SK-N-SH (cell line): Measurements from ENCODE around the gene C8G. TPM values are rescaled to one million over a fixed set of nuclear protein-coding genes. Genes with fewer than 3 reads are reported as not detected.

Experiments
- CTCF ChIA-PET: fragments of 300-600, 350-600 bp; formaldehyde crosslinking; extraction: SDS; loops from one replicate; lab custom pipeline; 2021; lab: Yijun Ruan, JAX
- POLR2A ChIA-PET: fragments of 350-600 bp; sonication (Branson Sonifier 250); formaldehyde crosslinking; extraction: SDS; loops from one replicate; lab custom pipeline; 2020; ENCODE audit warnings: antibody characterized with exemption, inconsistent platforms; lab: Yijun Ruan, JAX
- DNase-seq: peaks from one replicate; pipeline ENCODE4 v3.0.0; 2012
- H2AFZ ChIP-seq: fragments of 200-600 bp; sonication (generic); 2 replicates; pipeline ENCODE4 v1.8.1; 2016; ENCODE audit warnings: antibody characterized with exemption, mild to moderate bottlenecking, low read depth
- H3F3A ChIP-seq: fragments of 200-600 bp; sonication (generic); replicated peaks from 2 replicates; pipeline ENCODE3; 2016; ENCODE audit warnings: antibody characterized with exemption, mild to moderate bottlenecking; ENCODE audit not compliant: insufficient read depth
- H3K27ac ChIP-seq, 2 experiments: fragments of 200-500 bp in 1 of 2; fragments of 200-600 bp in 1 of 2; sonication (Bioruptor generic) in 1 of 2; sonication (generic), shearing (Covaris generic) in 1 of 2; 2 replicates each; pipeline versions ENCODE4 v1.5.1 to v1.6.1; 2014 to 2016; ENCODE audit warnings: low read depth in 2 of 2, inconsistent platforms in 1 of 2, low read length in 1 of 2, mild to moderate bottlenecking in 1 of 2, mixed read lengths in 1 of 2
- H3K27me3 ChIP-seq: fragments of 200-600 bp; sonication (generic), shearing (Covaris generic); 2 replicates; pipeline ENCODE4 v1.6.1; 2016; ENCODE audit warnings: mixed run types; ENCODE audit not compliant: insufficient read depth
- H3K36me3 ChIP-seq, 2 experiments: fragments of 200-500 bp in 1 of 2; fragments of 200-600 bp in 1 of 2; sonication (Bioruptor generic) in 1 of 2; sonication (generic) in 1 of 2; replicated peaks in 1 of 2; 2 replicates each; pipeline versions ENCODE3 to v1.5.1; 2014 to 2016; ENCODE audit warnings: low read length in 1 of 2, mild to moderate bottlenecking in 1 of 2; ENCODE audit not compliant: insufficient read depth in 2 of 2, control insufficient read depth in 1 of 2
- H3K4me1 ChIP-seq, 2 experiments: fragments of 200-500 bp in 1 of 2; fragments of 200-600 bp in 1 of 2; sonication (Bioruptor generic) in 1 of 2; sonication (generic), shearing (Covaris generic) in 1 of 2; 2 replicates each; pipeline versions ENCODE4 v1.5.1 to v1.6.1; 2014 to 2016; ENCODE audit warnings: low read depth in 1 of 2, low read length in 1 of 2, mixed run types in 1 of 2; ENCODE audit not compliant: insufficient read depth in 2 of 2, control insufficient read depth in 1 of 2
- H3K4me2 ChIP-seq: fragments of 200-600 bp; sonication (generic), shearing (Covaris generic); 2 replicates; pipeline ENCODE4 v1.6.1; 2017; ENCODE audit warnings: mixed run types
- H3K4me3 ChIP-seq, 2 experiments: fragments of 200-500 bp in 1 of 2; fragments of 200-600 bp in 1 of 2; sonication (Bioruptor generic) in 1 of 2; sonication (generic), shearing (Covaris generic) in 1 of 2; 2 replicates each; pipeline versions ENCODE4 v1.5.1 to v1.8.1; 2014 to 2016; ENCODE audit warnings: low read depth in 2 of 2, inconsistent platforms in 1 of 2, low read length in 1 of 2, mild to moderate bottlenecking in 1 of 2, mixed read lengths in 1 of 2, moderate library complexity in 1 of 2
- H3K79me2 ChIP-seq: fragments of 200-600 bp; sonication (generic); 2 replicates; pipeline ENCODE4 v1.8.1; 2017; ENCODE audit warnings: mild to moderate bottlenecking; ENCODE audit not compliant: insufficient read depth
- H3K9ac ChIP-seq: fragments of 200-600 bp; sonication (generic); 2 replicates; pipeline ENCODE4 v1.6.1; 2017; ENCODE audit warnings: mixed run types
- H3K9me2 ChIP-seq: fragments of 200-600 bp; sonication (generic); 2 replicates; pipeline ENCODE4 v1.6.1; 2017; ENCODE audit warnings: mixed run types
- H3K9me3 ChIP-seq: fragments of 200-600 bp; sonication (generic); 2 replicates; pipeline ENCODE4 v1.6.1; 2017; ENCODE audit warnings: mixed run types, mild to moderate bottlenecking, moderate library complexity
- H4K20me1 ChIP-seq: fragments of 200-600 bp; sonication (generic); 2 replicates; pipeline ENCODE4 v1.6.1; 2017; ENCODE audit warnings: mild to moderate bottlenecking, mixed run types; ENCODE audit not compliant: insufficient read depth
- CHD2 ChIP-seq: fragments of 150-350 bp; IDR thresholded peaks from 2 replicates; pipeline ENCODE4 v1.6.1; 2018; ENCODE audit warnings: low read length; ENCODE audit not compliant: partially characterized antibody
- CTCF ChIP-seq: fragments of 200-600 bp; sonication (generic); IDR thresholded peaks from 2 replicates; pipeline ENCODE4 v1.6.1; 2017; ENCODE audit warnings: antibody characterized with exemption, mild to moderate bottlenecking, moderate library complexity
- GATA2 ChIP-seq: sonication (generic); formaldehyde crosslinking; IDR thresholded peaks from 2 replicates; pipeline ENCODE4 v1.5.0; 2020; ENCODE audit warnings: mild to moderate bottlenecking, missing genetic modification reagents
- IRF3 ChIP-seq: fragments of 150-350 bp; IDR thresholded peaks from 2 replicates; pipeline ENCODE4 v1.6.1; 2016; ENCODE audit warnings: mild to moderate bottlenecking, low read depth, low read length
- MAX ChIP-seq: IDR thresholded peaks from 2 replicates; pipeline ENCODE4 v1.4.0; 2012; ENCODE audit warnings: low read depth
- NFIC ChIP-seq: IDR thresholded peaks from 2 replicates; pipeline ENCODE4 v1.4.0; 2012; ENCODE audit warnings: borderline replicate concordance
- NRF1 ChIP-seq: IDR thresholded peaks from 2 replicates; pipeline ENCODE4 v1.6.1; 2012; ENCODE audit warnings: low read depth, mild to moderate bottlenecking, low read length
- PBX3 ChIP-seq: IDR thresholded peaks from 2 replicates; pipeline ENCODE4; 2012
- REST ChIP-seq: IDR thresholded peaks from 2 replicates; pipeline ENCODE4 v1.6.1; 2012; ENCODE audit warnings: mild to moderate bottlenecking, low read depth, low read length, moderate library complexity
- RFX5 ChIP-seq: IDR thresholded peaks from 2 replicates; pipeline ENCODE4 v1.6.1; 2012; ENCODE audit warnings: mild to moderate bottlenecking, improper control_type of control experiment, low read length
- RXRA ChIP-seq: IDR thresholded peaks from 2 replicates; pipeline ENCODE4 v1.4.0; 2012; ENCODE audit warnings: low read depth, mild to moderate bottlenecking, borderline replicate concordance
- SIN3A ChIP-seq: IDR thresholded peaks from 2 replicates; pipeline ENCODE4 v1.6.1; 2012; ENCODE audit warnings: low read depth, mild to moderate bottlenecking, low read length, moderate library complexity, borderline replicate concordance
- SMC3 ChIP-seq: IDR thresholded peaks from 2 replicates; pipeline ENCODE4 v1.6.1; 2012; ENCODE audit warnings: low read depth, low read length, improper control_type of control experiment
- TAF1 ChIP-seq: IDR thresholded peaks from 2 replicates; pipeline ENCODE4 v1.6.1; 2012; ENCODE audit warnings: low read depth, mild to moderate bottlenecking, low read length, moderate library complexity, borderline replicate concordance
- USF1 ChIP-seq: IDR thresholded peaks from 2 replicates; pipeline ENCODE4 v1.4.0; 2012; ENCODE audit warnings: low read depth, borderline replicate concordance
- USF2 ChIP-seq: fragments of 150-350 bp; IDR thresholded peaks from 2 replicates; pipeline ENCODE4 v1.6.1; 2017; ENCODE audit warnings: antibody characterized with exemption, low read length, low read depth, borderline replicate concordance
- YY1 ChIP-seq: IDR thresholded peaks from 2 replicates; pipeline ENCODE4 v1.4.0; 2012; ENCODE audit warnings: low read depth, mild to moderate bottlenecking
- WGBS: methylation state at CpG from one replicate; pipeline ENCODE4 v1.1.6; 2017; ENCODE audit warnings: low lambda C conversion rate; 5-methylcytosine and 5-hydroxymethylcytosine counted together
- polyA plus RNA-seq, 3 experiments: library from polyadenylated mRNA; depleted of rRNA; stranded (reverse); fragments of >200 nt; gene quantifications; 2 replicates each; pipeline ENCODE4 v1.2.3, GENCODE V29; 2012

Gene C8G
- polyA plus RNA-seq, 1 of the 3 experiments (the other 2 are of a cell fraction), result 0.28 TPM

GRCh38 chr9:136958898-136959850 lies 14.1 kb downstream of the C8G start:
- WGBS, result 52% methylated on average over 3 of the region's 28 CpGs
- Histone ChIP-seq H2AFZ (no peak overlapping the region), H3K4me1 (peaks cover 0 to 8% of the 10 kb centered on the region in 2 experiments; a peak in 1 of 4 replicates), H4K20me1 (no peaks in the 10 kb centered on the region)
- TF ChIP-seq SIN3A (no peak), CTCF (no peak), RXRA (no peak), TAF1 (no peak), PBX3 (no peak), GATA2 (no peak), IRF3 (no peak), RFX5 (no peak), CHD2 (no peak), NFIC (no peak), REST (no peak), USF1 (no peak), YY1 (no peak), NRF1 (no peak), SMC3 (no peak), MAX (no peak), USF2 (no peak)
- TF ChIP-seq, all 33 proteins: peak for 0
- POLR2A ChIA-PET, result no interaction called here
- H3K9ac ChIP-seq, result no peak overlapping the region
- no peaks in the 10 kb centered on the region for H3K36me3 ChIP-seq
- no peaks in the 10 kb centered on the region for H3K79me2 ChIP-seq
- no peaks in the 10 kb centered on the region for H3K9me3 ChIP-seq
- H3F3A ChIP-seq, result no peaks in the 10 kb centered on the region
- H3K4me2 ChIP-seq, result no peak overlapping the region
- H3K4me3 ChIP-seq, result no peak overlapping the region
- no peaks in the 10 kb centered on the region for H3K27me3 ChIP-seq
- DNase-seq, result no peak
- no peak overlapping the region for H3K27ac ChIP-seq
- H3K9me2 ChIP-seq, result no peaks in the 10 kb centered on the region
- CTCF ChIA-PET, result interaction anchor here (1.0 to 1.8 kb wide), 8 partner anchors 10 to 190 kb away, joined by 3 to 9 read pairs (median 4); no protein-coding TSS in a partner anchor
